SK-N-MC (cell line): ENCODE results near the gene TDRD12.

ENCODE experiments used
- DNase-seq: peaks from one replicate; pipeline ENCODE4 v3.0.0-alpha.2; 2011; ENCODE audit warnings: low read depth, low spot score
- H3K27ac ChIP-seq: fragments of 200-600 bp; sonication (generic); 2 replicates; pipeline ENCODE4 v1.5.1; 2016; ENCODE audit warnings: mixed run types
- H3K36me3 ChIP-seq: fragments of 200-600 bp; sonication (generic); 2 replicates; pipeline ENCODE4 v1.6.1; 2017; ENCODE audit warnings: antibody characterized with exemption, low read length, mixed read lengths; ENCODE audit not compliant: insufficient read depth
- H3K4me3 ChIP-seq: fragments of 200-600 bp; sonication (generic); 2 replicates; pipeline ENCODE4 v1.5.1; 2016
- H3K9ac ChIP-seq: fragments of 200-600 bp; sonication (generic); 2 replicates; pipeline ENCODE4 v1.8.0; 2017; ENCODE audit warnings: mixed run types, mixed read lengths; ENCODE audit not compliant: insufficient read length
- H3K9me3 ChIP-seq: fragments of 200-600 bp; sonication (generic); 2 replicates; pipeline ENCODE4 v1.6.1; 2017; ENCODE audit warnings: low read depth, mild to moderate bottlenecking, antibody characterized with exemption, low read length, moderate library complexity, mixed read lengths
- EZH2 ChIP-seq: fragments of 200-600 bp; sonication (generic); IDR thresholded peaks from one replicate; pipeline ENCODE4 v1.6.1; 2017; ENCODE audit warnings: antibody characterized with exemption
- FOXP2 ChIP-seq: optimal IDR thresholded peaks from 2 replicates; pipeline ENCODE3; 2011; ENCODE audit warnings: mild to moderate bottlenecking, moderate library complexity; ENCODE audit not compliant: insufficient read depth; ENCODE audit errors: extremely low read length, control extremely low read depth
- POLR2AphosphoS5 ChIP-seq: IDR thresholded peaks from 2 replicates; pipeline ENCODE4 v1.6.1; 2012; ENCODE audit warnings: mild to moderate bottlenecking, low read depth, low read length, borderline replicate concordance

TDRD12 gene

GRCh38 chr19:32822916-32823746, 103.6 kb downstream of the TDRD12 start:
- no peak overlapping the region for H3K27ac ChIP-seq
- H3K36me3 ChIP-seq, result no peaks in the 10 kb centered on the region
- no peak overlapping the region for H3K9ac ChIP-seq
- H3K9me3 ChIP-seq, result no peaks in the 10 kb centered on the region
- no peak for TF ChIP-seq EZH2
- TF ChIP-seq POLR2AphosphoS5, result no peak
- no peak for TF ChIP-seq FOXP2
- H3K4me3 ChIP-seq, result no peak overlapping the region
- no peak for DNase-seq

GRCh38 chr19:32823747-32824102, 104.2 kb downstream of the TDRD12 start:
- DNase-seq, result no peak
- no peak for TF ChIP-seq FOXP2
- TF ChIP-seq POLR2AphosphoS5, result no peak
- Histone ChIP-seq H3K27ac (no peak overlapping the region), H3K9ac (no peak overlapping the region), H3K9me3 (no peaks in the 10 kb centered on the region), H3K4me3 (no peak overlapping the region), H3K36me3 (no peaks in the 10 kb centered on the region)

- Histone ChIP-seq H3K27ac (no peak overlapping the region), H3K9ac (no peak overlapping the region), H3K9me3 (no peaks in the 10 kb centered on the region), H3K36me3 (no peaks in the 10 kb centered on the region), H3K4me3 (no peak overlapping the region)
- TF ChIP-seq FOXP2, result no peak
- TF ChIP-seq EZH2, result no peak
- TF ChIP-seq POLR2AphosphoS5, result no peak
- DNase-seq, result no peak
Observed at GRCh38 chr19:32824191-32824751, 104.7 kb downstream of the TDRD12 start.

- Histone ChIP-seq H3K36me3 (no peaks in the 10 kb centered on the region), H3K9ac (no peak overlapping the region), H3K4me3 (no peak overlapping the region), H3K27ac (no peak overlapping the region), H3K9me3 (no peaks in the 10 kb centered on the region)
- TF ChIP-seq POLR2AphosphoS5 (no peak), FOXP2 (no peak), EZH2 (no peak)
- DNase-seq, result no peak
Observed at GRCh38 chr19:32824916-32825608, 105.5 kb downstream of the TDRD12 start.

GRCh38 chr19:32828139-32828538, 108.6 kb downstream of the TDRD12 start:
- no peaks in the 10 kb centered on the region for H3K36me3 ChIP-seq
- DNase-seq, result no peak
- no peak for TF ChIP-seq FOXP2
- TF ChIP-seq EZH2, result no peak
- TF ChIP-seq POLR2AphosphoS5, result no peak

GRCh38 chr19:32828643-32829344, 109.2 kb downstream of the TDRD12 start:
- H3K27ac ChIP-seq, result no peak overlapping the region
- no peaks in the 10 kb centered on the region for H3K36me3 ChIP-seq
- H3K4me3 ChIP-seq, result no peak overlapping the region
- H3K9ac ChIP-seq, result no peak overlapping the region
- no peak for TF ChIP-seq FOXP2
- no peak for TF ChIP-seq POLR2AphosphoS5
- no peak for TF ChIP-seq EZH2
- no peaks in the 10 kb centered on the region for H3K9me3 ChIP-seq
- DNase-seq, result no peak

More at GRCh38 chr19:32828139-32828538, 108.6 kb downstream of the TDRD12 start:
- H3K4me3 ChIP-seq, result no peak overlapping the region
- H3K9me3 ChIP-seq, result no peaks in the 10 kb centered on the region
- H3K9ac ChIP-seq, result no peak overlapping the region
- H3K27ac ChIP-seq, result no peak overlapping the region

- no peak for DNase-seq
- Histone ChIP-seq H3K4me3 (no peak overlapping the region), H3K9me3 (no peaks in the 10 kb centered on the region), H3K9ac (no peak overlapping the region), H3K27ac (no peak overlapping the region), H3K36me3 (no peaks in the 10 kb centered on the region)
- TF ChIP-seq FOXP2, result no peak
- TF ChIP-seq EZH2, result no peak
- no peak for TF ChIP-seq POLR2AphosphoS5
Observed at GRCh38 chr19:32829345-32829896, 109.9 kb downstream of the TDRD12 start.
